Cardiac fibroblast (primary cell): ENCODE data around the gene HECW1.
"Not testable (repeated sequence)": the region's sequence is repeated elsewhere in the genome, so short reads cannot be mapped to it uniquely, and the experiment has no call there.

Experiments used
- DNase-seq, 2 donors: peaks; one replicate each; pipeline versions ENCODE4 v3.0.0 to v3.0.0-alpha.2; 2010; ENCODE audit warnings: low read depth in 2 of 2
- H3K4me3 ChIP-seq, 2 donors: replicated peaks in 1 of 2; 1 replicate in 1 of 2; 2 replicates in 1 of 2; pipeline ENCODE4 v1.5.1; 2011; ENCODE audit warnings: low read depth in 2 of 2, low read length in 2 of 2, mild to moderate bottlenecking in 2 of 2, moderate library complexity in 1 of 2
- TF ChIP-seq, protein P1 (sequence below): IDR thresholded peaks from one replicate; pipeline ENCODE4 v1.5.1; 2011; ENCODE audit warnings: low read depth, mild to moderate bottlenecking, low read length, inconsistent platforms

The HECW1 gene

DNA sequence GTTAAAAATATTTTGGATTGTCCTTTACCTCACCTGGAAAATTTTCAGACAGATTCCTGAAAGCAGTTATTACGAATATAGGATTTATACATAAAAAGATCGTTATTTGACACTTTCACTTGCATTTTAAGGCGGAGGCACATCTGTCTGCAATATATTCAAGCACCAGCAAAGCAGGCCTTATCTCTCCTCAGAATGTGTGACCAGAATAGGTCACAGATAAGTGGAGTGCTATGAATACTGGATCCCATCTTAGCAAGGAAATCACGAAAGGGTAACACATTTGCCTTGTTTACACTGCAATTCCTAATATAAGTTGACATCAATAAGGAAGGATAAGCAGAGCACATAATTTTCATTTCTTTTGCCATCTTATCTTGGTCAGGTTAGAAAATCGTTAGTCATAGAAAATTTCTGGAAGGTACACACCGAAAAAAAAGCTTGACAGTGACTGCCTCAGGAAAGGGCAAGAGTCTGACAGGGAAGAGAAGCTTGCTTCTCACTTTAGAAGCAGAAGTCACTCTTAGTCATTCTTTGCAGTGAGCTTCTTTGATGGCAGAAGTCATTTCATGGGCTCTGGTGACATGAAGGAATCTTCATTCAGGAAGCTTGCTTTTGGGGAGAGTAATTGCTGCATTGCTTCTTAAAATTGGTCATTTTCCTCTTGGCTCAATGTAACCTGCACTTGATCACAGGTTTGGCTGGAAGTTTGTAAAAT lies 372.4 kb downstream of the HECW1 start:
- DNase-seq: no peak
- TF ChIP-seq, protein P1, sequence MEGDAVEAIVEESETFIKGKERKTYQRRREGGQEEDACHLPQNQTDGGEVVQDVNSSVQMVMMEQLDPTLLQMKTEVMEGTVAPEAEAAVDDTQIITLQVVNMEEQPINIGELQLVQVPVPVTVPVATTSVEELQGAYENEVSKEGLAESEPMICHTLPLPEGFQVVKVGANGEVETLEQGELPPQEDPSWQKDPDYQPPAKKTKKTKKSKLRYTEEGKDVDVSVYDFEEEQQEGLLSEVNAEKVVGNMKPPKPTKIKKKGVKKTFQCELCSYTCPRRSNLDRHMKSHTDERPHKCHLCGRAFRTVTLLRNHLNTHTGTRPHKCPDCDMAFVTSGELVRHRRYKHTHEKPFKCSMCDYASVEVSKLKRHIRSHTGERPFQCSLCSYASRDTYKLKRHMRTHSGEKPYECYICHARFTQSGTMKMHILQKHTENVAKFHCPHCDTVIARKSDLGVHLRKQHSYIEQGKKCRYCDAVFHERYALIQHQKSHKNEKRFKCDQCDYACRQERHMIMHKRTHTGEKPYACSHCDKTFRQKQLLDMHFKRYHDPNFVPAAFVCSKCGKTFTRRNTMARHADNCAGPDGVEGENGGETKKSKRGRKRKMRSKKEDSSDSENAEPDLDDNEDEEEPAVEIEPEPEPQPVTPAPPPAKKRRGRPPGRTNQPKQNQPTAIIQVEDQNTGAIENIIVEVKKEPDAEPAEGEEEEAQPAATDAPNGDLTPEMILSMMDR: no peak
- H3K4me3 ChIP-seq: no peak overlapping the region

DNA sequence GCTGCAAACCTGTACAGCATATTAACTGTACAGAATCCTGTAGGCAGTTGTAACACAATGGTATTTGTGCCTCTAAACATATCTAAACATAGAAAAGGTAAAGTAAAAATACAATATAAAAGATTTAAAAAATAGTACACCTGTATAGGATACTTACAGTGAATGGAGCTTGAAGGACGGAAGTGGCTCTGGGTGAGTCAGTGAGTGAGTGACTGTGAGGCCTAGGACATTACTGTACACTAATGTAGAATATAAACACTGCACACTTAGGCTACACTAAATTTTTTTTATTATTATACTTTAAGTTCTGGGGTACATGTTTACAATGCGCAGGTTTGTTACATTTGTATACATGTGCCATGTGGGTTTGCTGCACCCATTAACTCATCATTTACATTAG lies 373.1 kb downstream of the HECW1 start:
- no peak for DNase-seq
- TF ChIP-seq, protein P1: no peak

DNA sequence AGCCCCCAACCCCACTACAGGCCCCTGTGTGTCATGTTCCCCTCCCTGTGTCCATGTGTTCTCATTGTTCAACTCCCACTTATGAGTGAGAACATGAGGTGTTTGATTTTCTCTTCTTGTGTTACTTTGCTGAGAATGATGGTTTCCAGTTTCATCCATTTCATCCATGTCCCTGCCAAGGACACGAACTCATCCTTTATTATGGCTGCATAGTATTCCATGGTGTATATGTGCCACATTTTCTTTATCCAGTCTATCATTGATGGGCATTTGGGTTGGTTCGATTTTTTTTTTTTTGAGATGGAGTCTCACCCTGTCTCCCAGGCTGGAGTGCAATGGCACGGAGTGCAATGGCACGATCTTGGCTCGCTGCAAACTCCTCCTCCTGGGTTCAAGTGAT lies 373.6 kb downstream of the HECW1 start:
- not testable (repeated sequence) for DNase-seq, H3K4me3 ChIP-seq

More for the DNA sequence above, 373.1 kb downstream of the HECW1 start:
- H3K4me3 ChIP-seq: no peak overlapping the region

DNA sequence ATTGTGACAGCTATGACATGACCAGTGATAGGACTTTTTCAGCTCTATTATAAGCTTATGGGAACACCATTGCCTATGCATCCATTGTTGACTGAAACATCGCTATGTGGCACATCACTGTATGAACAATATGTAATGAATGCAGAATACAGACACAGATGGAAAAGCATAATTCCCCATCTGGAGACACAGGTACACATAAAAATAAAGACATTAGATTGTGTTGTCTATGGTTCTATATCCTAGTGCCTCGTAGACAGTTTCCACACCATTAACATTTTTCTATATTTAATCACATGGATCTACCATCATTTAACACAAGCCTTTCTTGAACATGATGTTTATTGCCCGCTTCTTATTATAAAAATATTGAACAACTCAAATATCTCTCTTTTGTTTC lies 374.2 kb downstream of the HECW1 start:
- DNase-seq: no peak
- H3K4me3 ChIP-seq: no peak overlapping the region
- TF ChIP-seq, protein P1: no peak

DNA sequence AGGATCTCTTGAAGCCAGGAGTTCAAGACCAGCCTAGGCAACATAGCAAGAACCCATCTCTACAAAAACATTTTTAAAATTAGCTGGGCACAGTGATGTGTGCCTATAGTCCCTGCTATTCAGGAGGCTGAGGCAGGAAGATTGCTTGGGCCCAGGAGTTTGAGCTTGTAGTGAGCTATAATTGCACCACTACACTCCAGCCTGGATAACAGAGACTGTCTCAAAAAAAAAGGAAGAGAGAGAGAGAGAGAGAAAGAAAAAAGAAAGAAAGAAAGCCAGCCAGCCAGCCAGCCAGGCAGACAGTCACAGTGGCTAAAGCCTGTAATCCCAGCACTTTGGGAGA lies 375.3 kb downstream of the HECW1 start:
- TF ChIP-seq, protein P1: no peak
- DNase-seq: no peak
- H3K4me3 ChIP-seq: no peak overlapping the region

DNA sequence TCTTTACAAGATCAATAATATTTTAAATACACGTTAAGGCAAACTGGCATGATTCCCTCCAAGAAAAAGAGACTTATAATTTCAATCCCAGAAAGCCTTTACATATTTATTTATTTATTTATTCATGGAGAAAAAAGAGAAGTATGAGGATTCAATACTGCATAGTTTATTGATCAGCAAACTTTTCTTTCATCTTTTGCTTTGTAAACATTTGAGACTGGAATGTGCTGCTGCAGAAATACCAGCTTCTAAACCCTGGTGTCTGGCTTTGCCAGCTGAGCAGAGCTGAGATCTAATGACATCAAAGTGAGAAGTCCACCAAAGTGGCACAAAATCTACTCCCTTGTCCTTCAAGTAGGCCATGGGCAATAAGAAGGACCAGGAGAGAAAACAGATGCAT lies 376.8 kb downstream of the HECW1 start:
- no peak overlapping the region for H3K4me3 ChIP-seq
- TF ChIP-seq, protein P1: no peak
- DNase-seq: no peak

DNA sequence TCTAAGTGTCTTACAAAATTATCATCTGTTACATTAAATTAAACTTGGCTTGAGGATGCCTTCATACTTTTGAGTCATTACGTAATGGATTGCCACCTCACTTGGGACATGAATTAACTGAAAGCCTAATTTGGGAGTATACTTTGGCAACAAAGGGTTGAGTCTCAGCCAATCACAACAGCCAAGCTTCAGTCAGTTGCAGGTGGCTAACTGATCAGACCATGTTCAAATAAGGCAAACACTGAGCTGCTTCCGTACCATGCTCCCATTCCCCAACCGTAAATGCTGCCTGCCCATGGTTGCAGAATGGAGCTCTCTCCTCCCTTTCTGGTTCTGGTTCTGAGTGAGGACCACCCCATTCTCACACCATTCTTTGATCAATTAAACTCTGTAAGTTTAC lies 377.6 kb downstream of the HECW1 start:
- no peak overlapping the region for H3K4me3 ChIP-seq
- TF ChIP-seq, protein P1: no peak
- no peak for DNase-seq
